Forelimb muscle (tissue), 1 donor: ENCODE results near the gene ALDH8A1. TPM values are rescaled to one million over a fixed set of nuclear protein-coding genes. Genes with fewer than 3 reads are reported as not detected.

ENCODE experiments used
- DNase-seq: peaks from one replicate; pipeline ENCODE4 v3.0.0-alpha.2; 2013; ENCODE audit warnings: low read depth
- polyA plus RNA-seq: library from polyadenylated mRNA; unstranded; fragments of 120-200 nt; gene quantifications from one replicate; pipeline ENCODE4 v1.2.1, GENCODE V29; 2013; ENCODE audit not compliant: insufficient read length

ALDH8A1 gene
- polyA plus RNA-seq, 1 donor = 1.6 TPM

- no peak for DNase-seq
Observed at GRCh38 chr6:134951494-134952263, 1.8 kb upstream of the ALDH8A1 start.

- DNase-seq = no peak
Observed at GRCh38 chr6:134950482-134950881, 581 bp upstream of the ALDH8A1 start.

GRCh38 chr6:134948691-134949090, 1.2 kb downstream of the ALDH8A1 start:
- no peak for DNase-seq

GRCh38 chr6:134948142-134948541, 1.8 kb downstream of the ALDH8A1 start:
- DNase-seq = no peak

GRCh38 chr6:134945045-134945444, 4.9 kb downstream of the ALDH8A1 start:
- no peak for DNase-seq

- DNase-seq = no peak
Observed at GRCh38 chr6:134943522-134944111, 6.3 kb downstream of the ALDH8A1 start.

GRCh38 chr6:134938896-134939295, 11.0 kb downstream of the ALDH8A1 start:
- DNase-seq = no peak

- no peak for DNase-seq
Observed at GRCh38 chr6:134937426-134937825, 12.5 kb downstream of the ALDH8A1 start.

GRCh38 chr6:134936931-134937330, 13.0 kb downstream of the ALDH8A1 start:
- DNase-seq = no peak

- no peak for DNase-seq
Observed at GRCh38 chr6:134936476-134936875, 13.4 kb downstream of the ALDH8A1 start.

GRCh38 chr6:134934793-134935485, 15.0 kb downstream of the ALDH8A1 start:
- DNase-seq = no peak

- no peak for DNase-seq
Observed at GRCh38 chr6:134932535-134933470, 17.1 kb downstream of the ALDH8A1 start.

- DNase-seq = no peak
Observed at GRCh38 chr6:134932098-134932497, 17.8 kb downstream of the ALDH8A1 start.

- DNase-seq = no peak
Observed at GRCh38 chr6:134930463-134930862, 19.4 kb downstream of the ALDH8A1 start.

GRCh38 chr6:134928151-134928900, 21.6 kb downstream of the ALDH8A1 start:
- no peak for DNase-seq

GRCh38 chr6:134925800-134926199, 24.1 kb downstream of the ALDH8A1 start:
- no peak for DNase-seq

- no peak for DNase-seq
Observed at GRCh38 chr6:134921721-134922261, 28.1 kb downstream of the ALDH8A1 start.

- DNase-seq = no peak
Observed at GRCh38 chr6:134921276-134921675, 28.6 kb downstream of the ALDH8A1 start.

GRCh38 chr6:134920422-134920821, 29.5 kb downstream of the ALDH8A1 start:
- no peak for DNase-seq

- no peak for DNase-seq
Observed at GRCh38 chr6:134918418-134918961, 31.4 kb downstream of the ALDH8A1 start.
